ENCODE results near the gene ADPRM.

GRCh38 chr17:10663231-10663630, 34.2 kb upstream of the ADPRM start:
- TF ChIP-seq, protein P1, sequence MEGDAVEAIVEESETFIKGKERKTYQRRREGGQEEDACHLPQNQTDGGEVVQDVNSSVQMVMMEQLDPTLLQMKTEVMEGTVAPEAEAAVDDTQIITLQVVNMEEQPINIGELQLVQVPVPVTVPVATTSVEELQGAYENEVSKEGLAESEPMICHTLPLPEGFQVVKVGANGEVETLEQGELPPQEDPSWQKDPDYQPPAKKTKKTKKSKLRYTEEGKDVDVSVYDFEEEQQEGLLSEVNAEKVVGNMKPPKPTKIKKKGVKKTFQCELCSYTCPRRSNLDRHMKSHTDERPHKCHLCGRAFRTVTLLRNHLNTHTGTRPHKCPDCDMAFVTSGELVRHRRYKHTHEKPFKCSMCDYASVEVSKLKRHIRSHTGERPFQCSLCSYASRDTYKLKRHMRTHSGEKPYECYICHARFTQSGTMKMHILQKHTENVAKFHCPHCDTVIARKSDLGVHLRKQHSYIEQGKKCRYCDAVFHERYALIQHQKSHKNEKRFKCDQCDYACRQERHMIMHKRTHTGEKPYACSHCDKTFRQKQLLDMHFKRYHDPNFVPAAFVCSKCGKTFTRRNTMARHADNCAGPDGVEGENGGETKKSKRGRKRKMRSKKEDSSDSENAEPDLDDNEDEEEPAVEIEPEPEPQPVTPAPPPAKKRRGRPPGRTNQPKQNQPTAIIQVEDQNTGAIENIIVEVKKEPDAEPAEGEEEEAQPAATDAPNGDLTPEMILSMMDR (IDR thresholded peaks at IDR 0.05), result no peak
- TF ChIP-seq ZFX (IDR thresholded peaks at IDR 0.05; ENCODE audit: borderline replicate concordance), result no peak
